HepG2 (cell line): ENCODE results near the gene UBR7. TPM values are rescaled to one million over a fixed set of nuclear protein-coding genes. Genes with fewer than 3 reads are reported as not detected.

Experiments used
- GABPB1 ChIP-seq: IDR thresholded peaks from 2 replicates; pipeline ENCODE4 v1.6.1; 2016; ENCODE audit warnings: mild to moderate bottlenecking, missing genetic modification reagents, moderate library complexity, missing compliant biosample characterization
- HNRNPK ChIP-seq: fragments of 200-400 bp; formaldehyde crosslinking; IDR thresholded peaks from 2 replicates; pipeline ENCODE4 v1.6.1; 2018; ENCODE audit warnings: low read length, low read depth, moderate library complexity, mild to moderate bottlenecking; ENCODE audit not compliant: poor library complexity, severe bottlenecking
- JUNB ChIP-seq: sonication (generic); formaldehyde crosslinking; IDR thresholded peaks from 2 replicates; pipeline ENCODE4 v1.8.0; 2022; ENCODE audit warnings: missing genetic modification reagents, mild to moderate bottlenecking, borderline replicate concordance
- KMT2A ChIP-seq: sonication (generic); formaldehyde crosslinking; IDR thresholded peaks from 2 replicates; pipeline ENCODE4 v1.4.0; 2020; ENCODE audit warnings: missing genetic modification reagents
- NFE2L1 ChIP-seq: sonication (generic); formaldehyde crosslinking; IDR thresholded peaks from 2 replicates; pipeline ENCODE4 v1.4.0; 2020; ENCODE audit warnings: missing genetic modification reagents, mild to moderate bottlenecking, borderline replicate concordance
- SMARCE1 ChIP-seq: fragments of 450-650 bp; IDR thresholded peaks from 2 replicates; pipeline ENCODE4 v1.6.1; 2017; ENCODE audit warnings: borderline replicate concordance
- STAT6 ChIP-seq: sonication (generic); formaldehyde crosslinking; IDR thresholded peaks from 2 replicates; pipeline ENCODE4 v1.4.0; 2020; ENCODE audit warnings: missing genetic modification reagents, mild to moderate bottlenecking, borderline replicate concordance
- TP53 ChIP-seq: sonication (generic); formaldehyde crosslinking; conservative IDR thresholded peaks from 2 replicates; pipeline ENCODE4 v1.4.0; 2020; ENCODE audit warnings: missing genetic modification reagents
- ZNF20 ChIP-seq: sonication (generic); formaldehyde crosslinking; IDR thresholded peaks from 2 replicates; pipeline ENCODE4 v1.4.0; 2020; ENCODE audit warnings: mild to moderate bottlenecking, moderate library complexity, missing genetic modification reagents
- ZNF329 ChIP-seq: sonication (generic); formaldehyde crosslinking; IDR thresholded peaks from 2 replicates; pipeline ENCODE4 v1.9.0; 2021; ENCODE audit warnings: low read depth, mild to moderate bottlenecking, missing genetic modification reagents
- polyA plus RNA-seq, 8 experiments: library from polyadenylated mRNA; depleted of rRNA in 3 of 8; stranded (reverse) in 7 of 8; unstranded in 1 of 8; fragments of >200 nt; fragmentation: Illumina TruSeq in 4 of 8; extraction: Trizol in 4 of 8; gene quantifications; 2 replicates each; pipeline versions ENCODE4 v1.2.1 to v1.2.3, GENCODE V29; 2011 to 2016; ENCODE audit warnings: low read depth in 4 of 8, missing spikeins in 1 of 8, mixed read lengths in 1 of 8; ENCODE audit not compliant: insufficient read depth in 1 of 8
- total RNA-seq, 5 experiments: library from RNA; depleted of rRNA; stranded (reverse); fragments of >200 nt; fragmentation: Illumina TruSeq; extraction: Trizol; gene quantifications; 2 replicates each; pipeline ENCODE4 v1.2.3, GENCODE V29; 2016; ENCODE audit warnings: low read depth in 1 of 5
- TF ChIP-seq, protein P1 (sequence below): sonication (generic); formaldehyde crosslinking; IDR thresholded peaks from 2 replicates; pipeline ENCODE4 v1.4.0; 2020; ENCODE audit warnings: mild to moderate bottlenecking, missing genetic modification reagents
- TF ChIP-seq, protein P2 (sequence below): sonication (generic); formaldehyde crosslinking; IDR thresholded peaks from 2 replicates; pipeline ENCODE4 v1.5.0; 2020; ENCODE audit warnings: mild to moderate bottlenecking, missing genetic modification reagents, borderline replicate concordance
- TF ChIP-seq, protein P3 (sequence below): sonication (generic); formaldehyde crosslinking; IDR thresholded peaks from 2 replicates; pipeline ENCODE4 v1.4.0; 2020; ENCODE audit warnings: missing genetic modification reagents, borderline replicate concordance

Gene UBR7
- total and polyA plus RNA-seq, 2 of the 13 experiments (the other 11 are each of a cell fraction or from before 2014, with no cell fraction given): 11.0 to 19.7 TPM

DNA sequence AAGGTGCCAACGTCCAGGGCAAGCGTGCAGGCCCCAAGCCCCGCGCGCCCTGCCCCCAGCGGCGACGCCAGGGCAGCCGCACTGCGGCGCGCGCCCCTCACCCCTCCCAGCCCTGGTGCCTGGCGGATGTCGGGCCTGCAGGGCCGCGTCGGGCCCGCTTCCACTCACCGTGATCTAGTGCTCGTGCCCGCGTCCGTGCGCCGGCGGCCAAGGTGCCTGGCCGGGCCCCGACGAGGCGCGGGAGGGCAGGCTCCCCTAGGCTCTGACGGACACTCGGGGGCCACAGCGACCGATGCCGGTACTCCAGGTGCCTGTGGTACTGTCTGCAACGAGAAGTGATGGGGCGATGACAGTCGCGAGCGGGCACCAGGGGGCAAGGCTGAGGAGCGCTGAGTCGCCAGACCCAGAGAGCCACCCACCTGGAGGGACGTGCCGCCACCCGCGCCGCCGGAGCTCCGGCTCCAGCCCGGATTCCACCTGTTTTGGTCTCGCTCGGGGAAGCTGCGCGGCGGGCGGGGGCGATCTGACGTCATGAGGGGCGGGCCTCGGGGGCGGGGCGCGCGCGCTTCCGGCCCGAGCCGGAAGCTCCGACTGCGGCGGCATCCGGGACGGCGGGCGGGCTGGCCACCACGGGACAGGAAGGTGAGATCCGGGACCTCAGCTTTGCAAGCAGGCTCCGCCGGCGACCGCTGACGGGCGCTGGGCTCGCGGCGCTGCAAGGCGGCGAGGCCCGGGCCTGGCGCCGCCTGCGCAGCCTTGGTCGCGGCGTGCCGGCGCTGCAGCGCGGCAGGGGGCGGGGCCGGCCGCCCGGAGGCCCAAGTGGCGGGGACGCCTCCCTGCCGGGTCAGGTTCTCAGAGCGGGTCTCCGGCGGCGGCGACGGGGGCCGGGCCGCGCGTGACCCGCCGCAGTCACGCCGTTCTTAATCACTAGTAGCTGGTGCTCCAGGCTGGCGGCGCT lies 22.4 kb upstream of the UBR7 start, which contains the start of the genes LYSET and MOAP1 (continued):
- TF ChIP-seq STAT6 (no peak), ZNF20 (CRISPR knock-in tag) (no peak), SMARCE1 (no peak), ZNF329 (no peak; the same call in 1 of the 2 replicates), NFE2L1 (CRISPR knock-in tag) (no peak), GABPB1 (peak; percentile 90), KMT2A (CRISPR knock-in tag) (peak; percentile 58; the same call in 1 of the 2 replicates), JUNB (CRISPR knock-in tag) (no peak), TP53 (CRISPR knock-in tag) (peak; percentile 78; the same call in 1 of the 2 replicates), HNRNPK (no peak)
- TF ChIP-seq, protein P1, sequence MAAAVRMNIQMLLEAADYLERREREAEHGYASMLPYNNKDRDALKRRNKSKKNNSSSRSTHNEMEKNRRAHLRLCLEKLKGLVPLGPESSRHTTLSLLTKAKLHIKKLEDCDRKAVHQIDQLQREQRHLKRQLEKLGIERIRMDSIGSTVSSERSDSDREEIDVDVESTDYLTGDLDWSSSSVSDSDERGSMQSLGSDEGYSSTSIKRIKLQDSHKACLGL (CRISPR knock-in tag): 0 out of 2 replicates have a peak, but pooled peaks have one; percentile 57
- TF ChIP-seq, protein P2, sequence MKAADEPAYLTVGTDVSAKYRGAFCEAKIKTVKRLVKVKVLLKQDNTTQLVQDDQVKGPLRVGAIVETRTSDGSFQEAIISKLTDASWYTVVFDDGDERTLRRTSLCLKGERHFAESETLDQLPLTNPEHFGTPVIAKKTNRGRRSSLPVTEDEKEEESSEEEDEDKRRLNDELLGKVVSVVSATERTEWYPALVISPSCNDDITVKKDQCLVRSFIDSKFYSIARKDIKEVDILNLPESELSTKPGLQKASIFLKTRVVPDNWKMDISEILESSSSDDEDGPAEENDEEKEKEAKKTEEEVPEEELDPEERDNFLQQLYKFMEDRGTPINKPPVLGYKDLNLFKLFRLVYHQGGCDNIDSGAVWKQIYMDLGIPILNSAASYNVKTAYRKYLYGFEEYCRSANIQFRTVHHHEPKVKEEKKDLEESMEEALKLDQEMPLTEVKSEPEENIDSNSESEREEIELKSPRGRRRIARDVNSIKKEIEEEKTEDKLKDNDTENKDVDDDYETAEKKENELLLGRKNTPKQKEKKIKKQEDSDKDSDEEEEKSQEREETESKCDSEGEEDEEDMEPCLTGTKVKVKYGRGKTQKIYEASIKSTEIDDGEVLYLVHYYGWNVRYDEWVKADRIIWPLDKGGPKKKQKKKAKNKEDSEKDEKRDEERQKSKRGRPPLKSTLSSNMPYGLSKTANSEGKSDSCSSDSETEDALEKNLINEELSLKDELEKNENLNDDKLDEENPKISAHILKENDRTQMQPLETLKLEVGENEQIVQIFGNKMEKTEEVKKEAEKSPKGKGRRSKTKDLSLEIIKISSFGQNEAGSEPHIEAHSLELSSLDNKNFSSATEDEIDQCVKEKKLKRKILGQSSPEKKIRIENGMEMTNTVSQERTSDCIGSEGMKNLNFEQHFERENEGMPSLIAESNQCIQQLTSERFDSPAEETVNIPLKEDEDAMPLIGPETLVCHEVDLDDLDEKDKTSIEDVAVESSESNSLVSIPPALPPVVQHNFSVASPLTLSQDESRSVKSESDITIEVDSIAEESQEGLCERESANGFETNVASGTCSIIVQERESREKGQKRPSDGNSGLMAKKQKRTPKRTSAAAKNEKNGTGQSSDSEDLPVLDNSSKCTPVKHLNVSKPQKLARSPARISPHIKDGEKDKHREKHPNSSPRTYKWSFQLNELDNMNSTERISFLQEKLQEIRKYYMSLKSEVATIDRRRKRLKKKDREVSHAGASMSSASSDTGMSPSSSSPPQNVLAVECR (CRISPR knock-in tag): peak; percentile 87
- TF ChIP-seq, protein P3, sequence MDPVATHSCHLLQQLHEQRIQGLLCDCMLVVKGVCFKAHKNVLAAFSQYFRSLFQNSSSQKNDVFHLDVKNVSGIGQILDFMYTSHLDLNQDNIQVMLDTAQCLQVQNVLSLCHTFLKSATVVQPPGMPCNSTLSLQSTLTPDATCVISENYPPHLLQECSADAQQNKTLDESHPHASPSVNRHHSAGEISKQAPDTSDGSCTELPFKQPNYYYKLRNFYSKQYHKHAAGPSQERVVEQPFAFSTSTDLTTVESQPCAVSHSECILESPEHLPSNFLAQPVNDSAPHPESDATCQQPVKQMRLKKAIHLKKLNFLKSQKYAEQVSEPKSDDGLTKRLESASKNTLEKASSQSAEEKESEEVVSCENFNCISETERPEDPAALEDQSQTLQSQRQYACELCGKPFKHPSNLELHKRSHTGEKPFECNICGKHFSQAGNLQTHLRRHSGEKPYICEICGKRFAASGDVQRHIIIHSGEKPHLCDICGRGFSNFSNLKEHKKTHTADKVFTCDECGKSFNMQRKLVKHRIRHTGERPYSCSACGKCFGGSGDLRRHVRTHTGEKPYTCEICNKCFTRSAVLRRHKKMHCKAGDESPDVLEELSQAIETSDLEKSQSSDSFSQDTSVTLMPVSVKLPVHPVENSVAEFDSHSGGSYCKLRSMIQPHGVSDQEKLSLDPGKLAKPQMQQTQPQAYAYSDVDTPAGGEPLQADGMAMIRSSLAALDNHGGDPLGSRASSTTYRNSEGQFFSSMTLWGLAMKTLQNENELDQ (CRISPR knock-in tag): no peak
